Measurements from ENCODE around the gene RETREG3. TPM values are rescaled to one million over a fixed set of nuclear protein-coding genes. Genes with fewer than 3 reads are reported as not detected.
"Not testable (repeated sequence)": the region's sequence is repeated elsewhere in the genome, so short reads cannot be mapped to it uniquely, and the experiment has no call there.

Gene RETREG3
- total RNA-seq, 1 experiment from 2014 or later, result 36.2 TPM

DNA sequence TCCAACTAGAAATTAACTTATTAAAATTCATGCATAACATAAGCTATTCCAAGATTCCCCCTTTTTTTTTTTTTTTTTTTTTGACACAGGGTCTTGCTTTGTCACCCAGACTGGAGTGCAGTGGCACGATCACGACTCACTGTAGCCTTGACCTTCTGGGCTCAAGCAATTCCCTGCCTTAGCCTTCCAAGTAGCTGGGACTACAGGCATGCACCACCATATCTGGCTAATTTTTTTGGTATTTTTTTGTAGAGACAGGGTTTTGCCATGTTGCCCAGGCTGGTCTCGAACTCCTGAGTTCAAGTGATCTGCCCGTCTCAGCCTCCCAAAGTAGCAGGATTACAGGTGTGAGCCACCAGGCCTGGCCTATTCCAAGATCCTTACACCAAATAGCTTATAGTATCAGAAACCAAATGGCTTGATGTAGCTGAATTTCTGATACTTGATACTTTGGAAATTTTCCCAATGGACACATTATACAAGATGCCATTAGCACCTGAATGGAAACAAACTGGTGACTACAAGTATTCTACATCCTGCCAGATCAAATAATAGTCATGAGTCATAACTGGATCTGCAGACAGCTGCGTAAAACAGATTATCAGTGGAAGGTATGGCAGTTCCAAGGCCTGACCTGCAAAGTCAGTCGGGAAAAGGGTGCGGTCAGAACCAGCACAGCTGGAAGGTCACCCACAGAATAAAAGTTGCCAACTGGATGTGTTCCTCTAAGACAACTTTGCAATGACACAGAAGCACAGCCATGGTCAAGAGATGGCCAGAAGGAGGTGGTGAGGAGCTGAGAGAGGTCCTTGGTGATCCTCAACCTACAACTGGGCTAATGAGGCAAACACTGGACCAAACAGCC lies 14.8 kb upstream of the RETREG3 start:
- DNase-seq, result peak; percentile 33 to 49
- no peaks in the 10 kb centered on the region for H3K27me3 ChIP-seq
- no peaks in the 10 kb centered on the region for H3K36me3 ChIP-seq
- no peak overlapping the region for H3K4me3 ChIP-seq
- no peak overlapping the region for H3K27ac ChIP-seq
- H3K4me1 ChIP-seq, result peaks cover 10% of the 10 kb centered on the region
- H3K9me3 ChIP-seq (replicated peaks), result no peaks in the 10 kb centered on the region

- no peaks in the 10 kb centered on the region for H3K9me3 ChIP-seq (replicated peaks)
- peaks cover 15% of the 10 kb centered on the region for H3K4me1 ChIP-seq
- no peak for DNase-seq
- no peak overlapping the region for H3K27ac ChIP-seq
- H3K27me3 ChIP-seq, result no peaks in the 10 kb centered on the region
- no peaks in the 10 kb centered on the region for H3K36me3 ChIP-seq
- H3K4me3 ChIP-seq, result no peak overlapping the region
These were observed 14.1 kb upstream of the RETREG3 start for GRCh38 chr17:42623271-42623670.

GRCh38 chr17:42621987-42622386 lies 12.8 kb upstream of the RETREG3 start:
- not testable (repeated sequence) for H3K9me3 ChIP-seq (replicated peaks); DNase-seq; H3K27me3 ChIP-seq; H3K27ac ChIP-seq; H3K36me3 ChIP-seq; H3K4me3 ChIP-seq
- peaks cover 22% of the 10 kb centered on the region for H3K4me1 ChIP-seq

- Histone ChIP-seq H3K27ac (peak overlapping the region; percentile 43), H3K4me3 (no peak overlapping the region), H3K36me3 (peaks cover 13% of the 10 kb centered on the region), H3K27me3 (no peaks in the 10 kb centered on the region), H3K4me1 (peaks cover 16% of the 10 kb centered on the region), H3K9me3 (replicated peaks) (no peaks in the 10 kb centered on the region)
- peak; percentile 87 to 95 for DNase-seq
These were observed 9.4 kb upstream of the RETREG3 start for GRCh38 chr17:42618442-42619150.

- peak overlapping the region; percentile 43; the same call in 1 of the 2 replicates for H3K27ac ChIP-seq
These were observed 8.8 kb upstream of the RETREG3 start for GRCh38 chr17:42617956-42618431.

GRCh38 chr17:42613699-42614295 lies 4.6 kb upstream of the RETREG3 start:
- Histone ChIP-seq H3K27ac (no peak overlapping the region), H3K4me3 (no peak overlapping the region), H3K9me3 (replicated peaks) (no peaks in the 10 kb centered on the region), H3K27me3 (no peaks in the 10 kb centered on the region), H3K36me3 (peaks cover 25% of the 10 kb centered on the region), H3K4me1 (peaks cover 17% of the 10 kb centered on the region)
- no peak for DNase-seq

More at GRCh38 chr17:42617956-42618431, 8.8 kb upstream of the RETREG3 start:
- Histone ChIP-seq H3K4me1 (peaks cover 16% of the 10 kb centered on the region), H3K4me3 (no peak overlapping the region), H3K27me3 (no peaks in the 10 kb centered on the region), H3K36me3 (peaks cover 14% of the 10 kb centered on the region), H3K9me3 (replicated peaks) (no peaks in the 10 kb centered on the region)
- DNase-seq, result peak; percentile 16 to 47

- Histone ChIP-seq H3K27ac (no peak overlapping the region), H3K9me3 (replicated peaks) (no peaks in the 10 kb centered on the region)
These were observed 2.8 kb upstream of the RETREG3 start for GRCh38 chr17:42612013-42612412.

DNA sequence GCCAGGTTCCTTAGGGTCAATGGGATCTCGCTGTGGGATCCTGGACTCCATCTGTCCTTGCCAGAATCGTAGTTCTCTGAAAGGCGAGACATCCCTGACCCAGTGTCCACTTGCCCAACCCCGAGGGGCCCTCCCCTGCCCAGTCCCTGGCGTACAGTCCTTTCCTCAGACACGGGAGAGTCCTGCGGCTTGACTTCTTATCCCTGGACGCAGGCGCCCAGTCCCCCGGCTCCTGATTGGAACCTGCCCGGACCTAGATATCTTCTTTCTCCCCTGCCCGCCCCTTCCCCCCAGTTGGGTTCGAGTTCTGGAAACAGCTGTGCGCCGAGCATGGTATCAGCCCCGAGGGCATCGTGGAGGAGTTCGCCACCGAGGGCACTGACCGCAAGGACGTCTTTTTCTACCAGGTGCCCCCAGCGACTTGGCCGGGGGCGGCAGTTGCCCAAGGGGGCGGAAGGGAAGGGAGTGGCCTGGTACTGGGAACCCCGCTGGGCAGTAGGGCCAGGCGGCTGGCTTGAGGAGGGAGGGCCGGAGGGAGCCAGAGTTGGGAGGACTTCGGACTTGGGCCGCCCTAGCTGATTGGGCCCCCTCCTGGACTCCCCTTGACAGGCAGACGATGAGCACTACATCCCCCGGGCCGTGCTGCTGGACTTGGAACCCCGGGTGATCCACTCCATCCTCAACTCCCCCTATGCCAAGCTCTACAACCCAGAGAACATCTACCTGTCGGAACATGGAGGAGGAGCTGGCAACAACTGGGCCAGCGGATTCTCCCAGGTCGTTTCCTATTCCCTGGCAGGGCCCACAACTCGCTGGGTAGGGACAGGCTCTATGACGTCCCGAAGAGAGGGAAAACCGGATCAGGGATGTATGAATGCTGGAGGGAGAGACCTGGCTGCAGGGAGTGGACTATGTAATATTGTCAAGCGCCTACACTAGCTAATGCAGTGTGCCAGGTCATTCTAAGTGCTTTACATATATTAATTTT lies 934 bp upstream of the RETREG3 start:
- peaks cover 19% of the 10 kb centered on the region for H3K36me3 ChIP-seq
- DNase-seq, result peak; percentile 79 to 81
- H3K4me3 ChIP-seq, result peak overlapping the region; percentile 77
- not testable (repeated sequence) for H3K9me3 ChIP-seq (replicated peaks); H3K4me1 ChIP-seq; H3K27me3 ChIP-seq
- peak overlapping the region; percentile 75 for H3K27ac ChIP-seq

More at GRCh38 chr17:42612013-42612412, 2.8 kb upstream of the RETREG3 start:
- DNase-seq, result no peak
- H3K36me3 ChIP-seq, result peaks cover 25% of the 10 kb centered on the region
- no peak overlapping the region for H3K4me3 ChIP-seq
- no peaks in the 10 kb centered on the region for H3K27me3 ChIP-seq
- H3K4me1 ChIP-seq, result peaks cover 6% of the 10 kb centered on the region; the same call in 1 of the 2 replicates

- DNase-seq, result no peak
- H3K27me3 ChIP-seq, result no peaks in the 10 kb centered on the region
- H3K4me3 ChIP-seq, result peak overlapping the region; percentile 77
- peak overlapping the region; percentile 42 for H3K27ac ChIP-seq
- H3K36me3 ChIP-seq, result peaks cover 13% of the 10 kb centered on the region
- H3K9me3 ChIP-seq (replicated peaks), result no peaks in the 10 kb centered on the region
- peaks cover 6% of the 10 kb centered on the region; the same call in 1 of the 2 replicates for H3K4me1 ChIP-seq
These were observed 631 bp downstream of the RETREG3 start for GRCh38 chr17:42608305-42609181.

GRCh38 chr17:42607769-42608168 lies 1.4 kb downstream of the RETREG3 start:
- peaks cover 9% of the 10 kb centered on the region for H3K36me3 ChIP-seq
- peak overlapping the region; percentile 77 for H3K4me3 ChIP-seq
- DNase-seq, result no peak
- H3K9me3 ChIP-seq (replicated peaks), result no peaks in the 10 kb centered on the region
- no peaks in the 10 kb centered on the region for H3K27me3 ChIP-seq
- H3K4me1 ChIP-seq, result peaks cover 6% of the 10 kb centered on the region; the same call in 1 of the 2 replicates
- H3K27ac ChIP-seq, result no peak overlapping the region

- no peak overlapping the region for H3K27ac ChIP-seq
- no peaks in the 10 kb centered on the region for H3K27me3 ChIP-seq
- no peaks in the 10 kb centered on the region for H3K36me3 ChIP-seq
- DNase-seq, result no peak
- H3K4me1 ChIP-seq, result no peaks in the 10 kb centered on the region
- no peaks in the 10 kb centered on the region for H3K9me3 ChIP-seq (replicated peaks)
- no peak overlapping the region for H3K4me3 ChIP-seq
These were observed 5.9 kb downstream of the RETREG3 start for GRCh38 chr17:42603318-42603717.

DNA sequence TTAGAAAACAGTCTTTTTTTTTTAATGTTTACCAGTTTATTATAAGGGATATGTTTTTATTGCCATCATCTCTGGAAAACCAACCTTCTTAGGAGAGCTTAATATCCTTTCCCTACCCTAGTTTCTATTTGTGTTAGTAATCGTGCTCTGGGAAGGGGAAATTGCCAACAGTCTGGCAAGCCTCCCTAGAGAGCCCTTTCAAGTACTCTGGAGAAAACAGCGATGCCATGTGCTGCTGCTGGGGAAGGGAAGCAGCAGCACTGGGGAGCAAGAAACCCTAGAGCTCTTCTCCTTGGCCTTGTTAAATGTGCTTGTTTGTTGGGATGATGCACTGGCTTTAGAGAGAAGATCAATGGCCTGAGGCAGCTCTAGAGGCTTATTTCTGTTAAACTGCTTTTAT lies 10.3 kb downstream of the RETREG3 start:
- no peaks in the 10 kb centered on the region for H3K4me1 ChIP-seq
- H3K9me3 ChIP-seq (replicated peaks), result no peaks in the 10 kb centered on the region
- H3K4me3 ChIP-seq, result no peak overlapping the region
- no peak for DNase-seq
- no peaks in the 10 kb centered on the region for H3K27me3 ChIP-seq
- no peak overlapping the region for H3K27ac ChIP-seq
- H3K36me3 ChIP-seq, result no peaks in the 10 kb centered on the region

DNA sequence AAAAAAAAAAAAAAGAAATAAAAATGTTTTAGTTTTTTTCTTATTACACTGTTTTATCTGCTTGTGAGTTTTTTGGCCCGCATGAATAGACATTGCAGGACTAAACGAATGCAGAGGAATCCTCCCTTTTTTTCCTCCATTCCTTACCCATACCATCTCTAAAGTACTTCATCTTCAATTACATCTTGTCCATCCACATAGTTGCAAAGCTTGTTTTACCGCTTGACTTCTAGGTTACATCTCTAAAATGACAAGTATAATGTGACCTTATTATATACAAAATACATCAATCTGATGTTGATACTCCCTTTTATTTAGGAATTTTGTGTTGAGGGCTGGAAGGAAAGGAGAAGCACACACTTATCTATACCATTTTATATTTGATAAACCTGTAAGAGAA lies 12.8 kb downstream of the RETREG3 start:
- no peaks in the 10 kb centered on the region for H3K9me3 ChIP-seq (replicated peaks)
- no peaks in the 10 kb centered on the region for H3K4me1 ChIP-seq
- H3K27me3 ChIP-seq, result no peaks in the 10 kb centered on the region
- H3K36me3 ChIP-seq, result peaks cover 6% of the 10 kb centered on the region; the same call in 1 of the 2 replicates
- H3K4me3 ChIP-seq, result no peak overlapping the region
- H3K27ac ChIP-seq, result no peak overlapping the region
- no peak for DNase-seq
